Stomach (tissue), 9 donors: ENCODE results near the gene CEP20. TPM values are rescaled to one million over a fixed set of nuclear protein-coding genes. Genes with fewer than 3 reads are reported as not detected.

Source experiments
- DNase-seq, 2 donors: peaks; one replicate each; pipeline versions ENCODE4 v3.0.0 to v3.0.0-alpha.2; 2013 to 2019
- H3K27ac ChIP-seq, 5 donors: fragments of 200-600 bp in 4 of 5; sonication (generic) in 4 of 5; one replicate each; pipeline ENCODE4 v1.5.1; 2013 to 2019; ENCODE audit warnings: mild to moderate bottlenecking in 1 of 5, moderate library complexity in 1 of 5
- H3K27me3 ChIP-seq, 3 donors: fragments of 200-600 bp; sonication (generic); one replicate each; pipeline ENCODE4 v1.5.1; 2017 to 2019; ENCODE audit warnings: mixed run types in 1 of 3
- H3K36me3 ChIP-seq, 4 donors: fragments of 200-600 bp; sonication (generic); 1 replicate in 3 of 4; 2 replicates in 1 of 4; pipeline ENCODE4 v1.5.1; 2016 to 2019
- H3K4me1 ChIP-seq, 4 donors: fragments of 200-600 bp; sonication (generic); one replicate each; pipeline ENCODE4 v1.5.1; 2016 to 2019
- H3K4me3 ChIP-seq, 4 donors: fragments of 200-600 bp; sonication (generic) in 3 of 4; one replicate each; pipeline ENCODE4 v1.5.1; 2016 to 2019; ENCODE audit warnings: mild to moderate bottlenecking in 1 of 4
- H3K9me3 ChIP-seq, 4 donors: fragments of 200-600 bp; sonication (generic); one replicate each; pipeline ENCODE4 v1.5.1; 2016 to 2019
- CTCF ChIP-seq, 7 experiments: fragments of 450-650 bp in 4 of 7; fragments of 200-600 bp in 3 of 7; sonication (generic) in 3 of 7; IDR thresholded peaks; one replicate each; pipeline ENCODE4 v1.5.1; 2016 to 2019; ENCODE audit warnings: antibody characterized with exemption in 7 of 7, control low read depth in 2 of 7, mild to moderate bottlenecking in 1 of 7
- EP300 ChIP-seq: sonication (generic); formaldehyde crosslinking; IDR thresholded peaks from one replicate; pipeline ENCODE4 v1.6.1; 2017; ENCODE audit warnings: antibody characterized with exemption
- POLR2A ChIP-seq, 4 donors: fragments of 450-650 bp; IDR thresholded peaks; one replicate each; pipeline ENCODE4 v1.6.1; 2016; ENCODE audit warnings: antibody characterized with exemption in 4 of 4, control low read depth in 2 of 4, mild to moderate bottlenecking in 1 of 4, moderate library complexity in 1 of 4
- POLR2AphosphoS5 ChIP-seq, 3 donors: sonication (generic); formaldehyde crosslinking; IDR thresholded peaks; one replicate each; pipeline ENCODE4 v1.6.1; 2016; ENCODE audit warnings: antibody characterized with exemption in 3 of 3
- WGBS, 5 donors: extraction: QIAGEN DNeasy Blood & Tissue Kit in 3 of 5; methylation state at CpG; one replicate each; pipeline versions ENCODE4 v1.1.5 to v1.1.7; 2013 to 2018; 5-methylcytosine and 5-hydroxymethylcytosine counted together
- intact Hi-C: fragments of 100-400 bp; cut with DNase I; formaldehyde crosslinking; loops from one replicate; pipeline ENCODE4 v1.15.1; 2023; ENCODE audit warnings: low total_unique reads
- polyA plus RNA-seq, 3 donors: library from polyadenylated mRNA; stranded (reverse); fragments of 200-250 nt; gene quantifications; one replicate each; pipeline ENCODE4 v1.2.3, GENCODE V29; 2013
- total RNA-seq, 5 donors: library from RNA; depleted of rRNA; stranded (reverse); fragments of >200 nt; gene quantifications; one replicate each; pipeline versions ENCODE4 v1.1.0 to v1.2.3, GENCODE V29; 2014 to 2016
- donor health status: healthy with polysubstance abuse.
- donor health status: Bipolar disorder and iron deficiency.
- donor health status: healthy.

The CEP20 gene
- total and polyA plus RNA-seq, 8 donors, result 7.0 to 40.0 (median 17.8) TPM

GRCh38 chr16:15886078-15886477 lies 2.3 kb downstream of the CEP20 start:
- no peak for TF ChIP-seq POLR2AphosphoS5 (IDR thresholded peaks at IDR 0.05)
- no peak for TF ChIP-seq POLR2A (IDR thresholded peaks at IDR 0.05)
- 41 to 60% (median 51%) methylated on average over 1 of the region's 1 CpG for WGBS, 5 donors
- intact Hi-C loops, result loop anchor here (10.0 kb wide), 1 partner anchor 129 kb away; no protein-coding TSS in a partner anchor

GRCh38 chr16:15885560-15886001 lies 2.8 kb downstream of the CEP20 start:
- DNase-seq, result no peak
- TF ChIP-seq POLR2A (IDR thresholded peaks at IDR 0.05) (no peak), CTCF (IDR thresholded peaks at IDR 0.05) (no peak), EP300 (no peak), POLR2AphosphoS5 (IDR thresholded peaks at IDR 0.05) (no peak)
- WGBS, 5 donors, result 86 to 93% (median 91%) methylated on average over 5 of the region's 5 CpGs
- Histone ChIP-seq H3K9me3 (no peaks in the 10 kb centered on the region), H3K4me3 (no peak overlapping the region), H3K36me3 (peaks cover 14 to 35% (median 33%) of the 10 kb centered on the region in 4 donors), H3K27ac (peak overlapping the region in 1 of 5 donors; percentile 8), H3K27me3 (no peaks in the 10 kb centered on the region), H3K4me1 (peaks cover 23 to 51% (median 36%) of the 10 kb centered on the region in 4 donors)
- intact Hi-C loops, result loop anchor here (10.0 kb wide), 1 partner anchor 129 kb away; no protein-coding TSS in a partner anchor

More at GRCh38 chr16:15886078-15886477, 2.3 kb downstream of the CEP20 start:
- no peaks in the 10 kb centered on the region for H3K27me3 ChIP-seq
- H3K4me3 ChIP-seq, result no peak overlapping the region
- H3K4me1 ChIP-seq, result peaks cover 23 to 51% (median 36%) of the 10 kb centered on the region in 4 donors
- no peaks in the 10 kb centered on the region for H3K9me3 ChIP-seq
- H3K36me3 ChIP-seq, result peaks cover 14 to 30% (median 28%) of the 10 kb centered on the region in 4 donors
- H3K27ac ChIP-seq, result peak overlapping the region in 1 of 5 donors; percentile 8
- DNase-seq, result no peak

GRCh38 chr16:15882563-15882962 lies 5.8 kb downstream of the CEP20 start:
- Histone ChIP-seq H3K4me3 (no peak overlapping the region), H3K9me3 (no peaks in the 10 kb centered on the region), H3K27me3 (no peaks in the 10 kb centered on the region), H3K27ac (no peak overlapping the region), H3K4me1 (peaks cover 8 to 50% (median 33%) of the 10 kb centered on the region in 4 donors), H3K36me3 (peaks cover 20 to 58% (median 50%) of the 10 kb centered on the region in 4 donors)
- intact Hi-C loops, result loop anchor here (10.0 kb wide), 1 partner anchor 132 kb away; no protein-coding TSS in a partner anchor
- no peak for DNase-seq
- 83 to 98% (median 96%) methylated on average over 3 of the region's 3 CpGs for WGBS, 5 donors
- no peak for TF ChIP-seq POLR2A (IDR thresholded peaks at IDR 0.05)
- TF ChIP-seq EP300, result no peak
- no peak for TF ChIP-seq CTCF (IDR thresholded peaks at IDR 0.05)
- no peak for TF ChIP-seq POLR2AphosphoS5 (IDR thresholded peaks at IDR 0.05)

GRCh38 chr16:15881794-15882379 lies 6.5 kb downstream of the CEP20 start:
- H3K4me1 ChIP-seq, result peaks cover 2 to 44% (median 26%) of the 10 kb centered on the region in 4 donors
- H3K27me3 ChIP-seq, result no peaks in the 10 kb centered on the region
- peaks cover 27 to 64% (median 56%) of the 10 kb centered on the region in 4 donors for H3K36me3 ChIP-seq
- no peak overlapping the region for H3K27ac ChIP-seq
- TF ChIP-seq POLR2AphosphoS5 (IDR thresholded peaks at IDR 0.05) (no peak), POLR2A (IDR thresholded peaks at IDR 0.05) (no peak), CTCF (IDR thresholded peaks at IDR 0.05) (no peak), EP300 (no peak)
- no peaks in the 10 kb centered on the region for H3K9me3 ChIP-seq
- no peak for DNase-seq
- intact Hi-C loops, result loop anchor here (10.0 kb wide), 1 partner anchor 133 kb away; no protein-coding TSS in a partner anchor
- H3K4me3 ChIP-seq, result no peak overlapping the region
- 91 to 94% (median 93%) methylated on average over 13 of the region's 13 CpGs for WGBS, 5 donors
